GM19193 (cell line): Measurements from ENCODE around the gene TCEA3.

ENCODE experiments used
- POLR2A ChIP-seq: IDR thresholded peaks from 4 replicates; pipeline ENCODE4 v1.6.1; 2011; ENCODE audit not compliant: insufficient read depth, insufficient read length; ENCODE audit errors: extremely low read depth

TCEA3 gene

GRCh38 chr1:23453455-23454000, 29.0 kb upstream of the TCEA3 start:
- no peak for TF ChIP-seq POLR2A

- TF ChIP-seq POLR2A = no peak
These were observed 27.5 kb upstream of the TCEA3 start for GRCh38 chr1:23452011-23452411.

GRCh38 chr1:23451441-23451840, 26.9 kb upstream of the TCEA3 start:
- TF ChIP-seq POLR2A = no peak

GRCh38 chr1:23450894-23451293, 26.3 kb upstream of the TCEA3 start:
- TF ChIP-seq POLR2A = no peak

- TF ChIP-seq POLR2A = no peak
These were observed 25.4 kb upstream of the TCEA3 start for GRCh38 chr1:23449958-23450357.

- no peak for TF ChIP-seq POLR2A
These were observed 24.8 kb upstream of the TCEA3 start for GRCh38 chr1:23449306-23449705.

- TF ChIP-seq POLR2A = no peak
These were observed 24.3 kb upstream of the TCEA3 start for GRCh38 chr1:23448846-23449245.

- no peak for TF ChIP-seq POLR2A
These were observed 22.2 kb upstream of the TCEA3 start for GRCh38 chr1:23446661-23447310.

- TF ChIP-seq POLR2A = no peak
These were observed 20.2 kb upstream of the TCEA3 start for GRCh38 chr1:23444596-23445390.

- TF ChIP-seq POLR2A = no peak
These were observed 19.6 kb upstream of the TCEA3 start for GRCh38 chr1:23444104-23444533.

- TF ChIP-seq POLR2A = no peak
These were observed 18.2 kb upstream of the TCEA3 start for GRCh38 chr1:23442751-23443150.

- no peak for TF ChIP-seq POLR2A
These were observed 17.0 kb upstream of the TCEA3 start for GRCh38 chr1:23441446-23442148.

- no peak for TF ChIP-seq POLR2A
These were observed 14.0 kb upstream of the TCEA3 start for GRCh38 chr1:23438545-23438944.

- no peak for TF ChIP-seq POLR2A
These were observed 12.8 kb upstream of the TCEA3 start for GRCh38 chr1:23437355-23437664.

- no peak for TF ChIP-seq POLR2A
These were observed 12.2 kb upstream of the TCEA3 start for GRCh38 chr1:23436520-23437354.
